Fibroblast of lung (primary cell): Measurements from ENCODE around the gene DPP6. TPM values are rescaled to one million over a fixed set of nuclear protein-coding genes. Genes with fewer than 3 reads are reported as not detected.

Experiments
- DNase-seq, 2 donors: peaks; one replicate each; pipeline versions ENCODE4 v3.0.0 to v3.0.0-alpha.2; 2010; ENCODE audit warnings: low read depth in 2 of 2
- H2AFZ ChIP-seq: 2 replicates; pipeline ENCODE4 v1.5.1; 2012; ENCODE audit warnings: low read length, control low read depth, inconsistent platforms
- H3K27ac ChIP-seq: 2 replicates; pipeline ENCODE4 v1.5.1; 2011; ENCODE audit warnings: low read length, control low read depth; ENCODE audit not compliant: insufficient read depth
- H3K27me3 ChIP-seq: 2 replicates; pipeline ENCODE4 v1.5.1; 2011; ENCODE audit warnings: mild to moderate bottlenecking, low read length; ENCODE audit not compliant: control insufficient read depth, insufficient read depth
- H3K36me3 ChIP-seq: 2 replicates; pipeline ENCODE4 v1.5.1; 2011; ENCODE audit warnings: low read length; ENCODE audit not compliant: control insufficient read depth, insufficient read depth
- H3K4me1 ChIP-seq: 2 replicates; pipeline ENCODE4 v1.5.1; 2011; ENCODE audit warnings: low read length; ENCODE audit not compliant: control insufficient read depth, insufficient read depth; ENCODE audit errors: extremely low read depth
- H3K4me2 ChIP-seq: 2 replicates; pipeline ENCODE4 v1.5.1; 2011; ENCODE audit warnings: low read length, control low read depth; ENCODE audit not compliant: insufficient read depth; ENCODE audit errors: extremely low read depth
- H3K4me3 ChIP-seq, 4 experiments: fragments of 200-600 bp in 1 of 4; sonication (generic) in 1 of 4; replicated peaks in 1 of 4; 2 replicates each; pipeline ENCODE4 v1.5.1; 2011 to 2016; ENCODE audit warnings: low read length in 4 of 4, low read depth in 3 of 4, mild to moderate bottlenecking in 3 of 4, control low read depth in 2 of 4, inconsistent platforms in 1 of 4, mixed read lengths in 1 of 4; ENCODE audit not compliant: insufficient read depth in 1 of 4; ENCODE audit errors: control extremely low read depth in 1 of 4
- H3K79me2 ChIP-seq: 2 replicates; pipeline ENCODE4 v1.5.1; 2012; ENCODE audit warnings: mild to moderate bottlenecking, low read length, inconsistent platforms; ENCODE audit not compliant: control insufficient read depth, insufficient read depth
- H3K9ac ChIP-seq: 2 replicates; pipeline ENCODE4 v1.5.1; 2011; ENCODE audit warnings: mild to moderate bottlenecking, low read length, control low read depth; ENCODE audit not compliant: insufficient read depth
- H3K9me3 ChIP-seq: 2 replicates; pipeline ENCODE4 v1.5.1; 2012; ENCODE audit warnings: low read depth, low read length; ENCODE audit not compliant: control insufficient read depth, insufficient read depth
- H4K20me1 ChIP-seq: 2 replicates; pipeline ENCODE4 v1.5.1; 2011; ENCODE audit warnings: low read length; ENCODE audit not compliant: control insufficient read depth, insufficient read depth; ENCODE audit errors: extremely low read depth
- CTCF ChIP-seq, 2 donors: IDR thresholded peaks in 1 of 2; conservative IDR thresholded peaks in 1 of 2; 1 replicate in 1 of 2; 2 replicates in 1 of 2; pipeline ENCODE4 v1.5.1; 2011 to 2012; ENCODE audit warnings: low read length in 2 of 2, control low read depth in 1 of 2, inconsistent platforms in 1 of 2, low read depth in 1 of 2, mild to moderate bottlenecking in 1 of 2
- EZH2 ChIP-seq: IDR thresholded peaks from 2 replicates; pipeline ENCODE4 v1.5.1; 2012; ENCODE audit warnings: low read length, control low read depth, mild to moderate bottlenecking; ENCODE audit errors: missing control alignments
- polyA plus RNA-seq, 2 donors: library from polyadenylated mRNA; depleted of rRNA in 1 of 2; stranded (reverse) in 1 of 2; unstranded in 1 of 2; fragments of >200 nt; gene quantifications; 2 replicates each; pipeline ENCODE4 v1.2.1, GENCODE V29; 2011 to 2012; ENCODE audit warnings: missing spikeins in 1 of 2
- total RNA-seq: library from RNA; depleted of rRNA; stranded (reverse); fragments of >200 nt; gene quantifications from 2 replicates; pipeline ENCODE4 v1.2.1, GENCODE V29; 2014

Gene DPP6
- total and polyA plus RNA-seq, 2 donors (not counting 1 experiment from before 2014, with no cell fraction given): not detected

- H3K27ac ChIP-seq: no peak overlapping the region
- H3K27me3 ChIP-seq: no peaks in the 10 kb centered on the region
- DNase-seq: no peak
- H2AFZ ChIP-seq: no peak overlapping the region
- TF ChIP-seq EZH2 (no peak), CTCF (conservative IDR thresholded peaks at IDR 0.05 in 1 of 2, IDR thresholded peaks at IDR 0.05 in 1 of 2; ENCODE audit: low read depth in 1 of 2, low read length in 2 of 2) (no peak)
- no peak overlapping the region for H3K9ac ChIP-seq
- H3K4me3 ChIP-seq: no peak overlapping the region
- no peaks in the 10 kb centered on the region for H4K20me1 ChIP-seq
- no peaks in the 10 kb centered on the region for H3K36me3 ChIP-seq
- no peaks in the 10 kb centered on the region for H3K4me1 ChIP-seq
- no peak overlapping the region for H3K4me2 ChIP-seq
- H3K79me2 ChIP-seq: no peaks in the 10 kb centered on the region
- no peaks in the 10 kb centered on the region for H3K9me3 ChIP-seq
Measured at GRCh38 chr7:154347700-154348266, 295.6 kb downstream of the DPP6 start.

DNA sequence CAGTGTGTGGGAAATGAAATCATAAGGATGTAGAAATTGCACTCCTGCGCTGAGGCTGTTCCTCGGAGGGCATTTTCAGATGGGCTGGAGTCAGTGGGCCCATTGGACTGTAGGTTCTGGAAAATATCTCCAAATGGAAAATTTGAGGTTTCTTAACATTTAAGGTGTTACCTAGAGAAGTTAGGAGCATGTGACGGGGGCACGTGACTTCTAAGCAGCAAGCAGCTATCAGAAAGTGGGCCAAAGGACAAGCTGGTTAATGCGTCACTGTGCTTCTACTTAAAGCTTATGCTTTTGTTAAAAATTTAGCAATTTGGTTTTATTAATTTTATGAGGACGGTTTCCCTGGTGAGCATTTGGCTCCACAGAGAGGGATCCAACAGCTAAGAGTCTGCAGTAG is 298.7 kb downstream of the DPP6 start:
- Histone ChIP-seq H3K27me3 (no peaks in the 10 kb centered on the region), H2AFZ (no peak overlapping the region), H3K4me1 (no peaks in the 10 kb centered on the region), H3K9me3 (no peaks in the 10 kb centered on the region), H3K4me3 (no peak overlapping the region), H3K9ac (no peak overlapping the region), H3K27ac (no peak overlapping the region), H4K20me1 (no peaks in the 10 kb centered on the region), H3K36me3 (no peaks in the 10 kb centered on the region), H3K79me2 (no peaks in the 10 kb centered on the region), H3K4me2 (no peak overlapping the region)
- TF ChIP-seq EZH2 (no peak), CTCF (conservative IDR thresholded peaks at IDR 0.05 in 1 of 2, IDR thresholded peaks at IDR 0.05 in 1 of 2; ENCODE audit: low read depth in 1 of 2, low read length in 2 of 2) (no peak)
- DNase-seq: no peak

- H3K4me2 ChIP-seq: no peak overlapping the region
- no peak for DNase-seq
- H3K9me3 ChIP-seq: no peaks in the 10 kb centered on the region
- no peak overlapping the region for H3K9ac ChIP-seq
- no peaks in the 10 kb centered on the region for H3K36me3 ChIP-seq
- H3K27me3 ChIP-seq: no peaks in the 10 kb centered on the region
- no peaks in the 10 kb centered on the region for H3K4me1 ChIP-seq
- no peak overlapping the region for H3K27ac ChIP-seq
- H2AFZ ChIP-seq: no peak overlapping the region
- TF ChIP-seq CTCF (conservative IDR thresholded peaks at IDR 0.05 in 1 of 2, IDR thresholded peaks at IDR 0.05 in 1 of 2; ENCODE audit: low read depth in 1 of 2, low read length in 2 of 2) (no peak), EZH2 (no peak)
- no peak overlapping the region for H3K4me3 ChIP-seq
- H4K20me1 ChIP-seq: no peaks in the 10 kb centered on the region
- H3K79me2 ChIP-seq: no peaks in the 10 kb centered on the region
Measured at GRCh38 chr7:154353355-154353767, 301.2 kb downstream of the DPP6 start.
